HepG2 (cell line): Measurements from ENCODE around the gene TRIM23. TPM values are rescaled to one million over a fixed set of nuclear protein-coding genes. Genes with fewer than 3 reads are reported as not detected.
A peak's percentile ranks its signal among the peaks of the same experiment; 100 is the strongest.

ENCODE experiments used
- FOXC1 ChIP-seq: sonication (generic); formaldehyde crosslinking; IDR thresholded peaks from 2 replicates; pipeline ENCODE4 v1.8.0; 2022; ENCODE audit warnings: mild to moderate bottlenecking, missing genetic modification reagents, borderline replicate concordance
- HOXA5 ChIP-seq: sonication (generic); formaldehyde crosslinking; IDR thresholded peaks from 2 replicates; pipeline ENCODE4 v1.4.0; 2020; ENCODE audit warnings: missing genetic modification reagents
- NR2F1 ChIP-seq, 2 experiments: fragments of 450-650 bp in 1 of 2; formaldehyde crosslinking in 1 of 2; IDR thresholded peaks; 2 replicates each; pipeline versions ENCODE4 v1.5.0 to v1.6.1; 2016 to 2020; ENCODE audit warnings: mild to moderate bottlenecking in 1 of 2, missing compliant biosample characterization in 1 of 2, missing genetic modification reagents in 1 of 2, moderate library complexity in 1 of 2
- TAF15 ChIP-seq: fragments of 200-400 bp; formaldehyde crosslinking; IDR thresholded peaks from one replicate; pipeline ENCODE4 v1.6.1; 2018; ENCODE audit warnings: mild to moderate bottlenecking, low read depth, low read length; ENCODE audit not compliant: poor library complexity, severe bottlenecking
- ZFP36L1 ChIP-seq: sonication (generic); formaldehyde crosslinking; IDR thresholded peaks from 2 replicates; pipeline ENCODE4 v1.8.0; 2022; ENCODE audit warnings: mild to moderate bottlenecking, missing genetic modification reagents, moderate library complexity
- ZKSCAN5 ChIP-seq: sonication (generic); formaldehyde crosslinking; IDR thresholded peaks from 2 replicates; pipeline ENCODE4 v1.5.1; 2020; ENCODE audit warnings: mild to moderate bottlenecking, missing genetic modification reagents
- ZNF563 ChIP-seq: sonication (generic); formaldehyde crosslinking; IDR thresholded peaks from 2 replicates; pipeline ENCODE4 v1.8.0; 2022; ENCODE audit warnings: mild to moderate bottlenecking, moderate library complexity, missing genetic modification reagents
- ZNF781 ChIP-seq: sonication (generic); formaldehyde crosslinking; IDR thresholded peaks from 2 replicates; pipeline ENCODE4 v1.5.1; 2020; ENCODE audit warnings: borderline replicate concordance, mild to moderate bottlenecking, missing genetic modification reagents; ENCODE audit errors: not compliant biosample characterization
- ZZZ3 ChIP-seq: sonication (generic); formaldehyde crosslinking; IDR thresholded peaks from 2 replicates; pipeline ENCODE4 v1.4.0; 2020; ENCODE audit warnings: missing genetic modification reagents, mild to moderate bottlenecking, borderline replicate concordance
- polyA plus RNA-seq, 8 experiments: library from polyadenylated mRNA; depleted of rRNA in 3 of 8; stranded (reverse) in 7 of 8; unstranded in 1 of 8; fragments of >200 nt; fragmentation: Illumina TruSeq in 4 of 8; extraction: Trizol in 4 of 8; gene quantifications; 2 replicates each; pipeline versions ENCODE4 v1.2.1 to v1.2.3, GENCODE V29; 2011 to 2016; ENCODE audit warnings: low read depth in 4 of 8, missing spikeins in 1 of 8, mixed read lengths in 1 of 8; ENCODE audit not compliant: insufficient read depth in 1 of 8
- total RNA-seq, 5 experiments: library from RNA; depleted of rRNA; stranded (reverse); fragments of >200 nt; fragmentation: Illumina TruSeq; extraction: Trizol; gene quantifications; 2 replicates each; pipeline ENCODE4 v1.2.3, GENCODE V29; 2016; ENCODE audit warnings: low read depth in 1 of 5
- TF ChIP-seq, protein P1 (sequence below), 2 experiments: sonication (generic) in 1 of 2; formaldehyde crosslinking in 1 of 2; IDR thresholded peaks; 2 replicates each; pipeline versions ENCODE4 v1.5.1 to v1.6.1; 2011 to 2020; ENCODE audit warnings: borderline replicate concordance in 1 of 2, low read depth in 1 of 2, low read length in 1 of 2, mild to moderate bottlenecking in 1 of 2, missing genetic modification reagents in 1 of 2, moderate library complexity in 1 of 2
- TF ChIP-seq, protein P2 (sequence below): sonication (generic); formaldehyde crosslinking; IDR thresholded peaks from 2 replicates; pipeline ENCODE4 v1.4.0; 2020; ENCODE audit warnings: missing genetic modification reagents; ENCODE audit errors: not compliant biosample characterization
- TF ChIP-seq, protein P3 (sequence below): sonication (generic); formaldehyde crosslinking; IDR thresholded peaks from 2 replicates; pipeline ENCODE4 v1.9.0; 2021; ENCODE audit warnings: missing genetic modification reagents, mild to moderate bottlenecking, borderline replicate concordance
- TF ChIP-seq, protein P4 (sequence below): sonication (generic); formaldehyde crosslinking; IDR thresholded peaks from 2 replicates; pipeline ENCODE4 v1.8.1; 2023; ENCODE audit warnings: mild to moderate bottlenecking, moderate library complexity, missing genetic modification reagents
- TF ChIP-seq, protein P5 (sequence below), 2 experiments: fragments of 450-650 bp in 1 of 2; sonication (generic) in 1 of 2; formaldehyde crosslinking; IDR thresholded peaks; 2 replicates each; pipeline versions ENCODE4 v1.5.0 to v1.8.0; 2020 to 2022; ENCODE audit warnings: mild to moderate bottlenecking in 1 of 2, missing genetic modification reagents in 1 of 2
- TF ChIP-seq, protein P6 (sequence below): sonication (generic); formaldehyde crosslinking; IDR thresholded peaks from 2 replicates; pipeline ENCODE4 v1.8.0; 2022; ENCODE audit warnings: missing genetic modification reagents, mild to moderate bottlenecking, inconsistent platforms, borderline replicate concordance
- TF ChIP-seq, protein P7 (sequence below): IDR thresholded peaks from 2 replicates; pipeline ENCODE4 v1.6.1; 2016

Gene TRIM23
- total and polyA plus RNA-seq, 2 of the 13 experiments (the other 11 are each of a cell fraction or from before 2014, with no cell fraction given), result 4.6 to 11.4 TPM

DNA sequence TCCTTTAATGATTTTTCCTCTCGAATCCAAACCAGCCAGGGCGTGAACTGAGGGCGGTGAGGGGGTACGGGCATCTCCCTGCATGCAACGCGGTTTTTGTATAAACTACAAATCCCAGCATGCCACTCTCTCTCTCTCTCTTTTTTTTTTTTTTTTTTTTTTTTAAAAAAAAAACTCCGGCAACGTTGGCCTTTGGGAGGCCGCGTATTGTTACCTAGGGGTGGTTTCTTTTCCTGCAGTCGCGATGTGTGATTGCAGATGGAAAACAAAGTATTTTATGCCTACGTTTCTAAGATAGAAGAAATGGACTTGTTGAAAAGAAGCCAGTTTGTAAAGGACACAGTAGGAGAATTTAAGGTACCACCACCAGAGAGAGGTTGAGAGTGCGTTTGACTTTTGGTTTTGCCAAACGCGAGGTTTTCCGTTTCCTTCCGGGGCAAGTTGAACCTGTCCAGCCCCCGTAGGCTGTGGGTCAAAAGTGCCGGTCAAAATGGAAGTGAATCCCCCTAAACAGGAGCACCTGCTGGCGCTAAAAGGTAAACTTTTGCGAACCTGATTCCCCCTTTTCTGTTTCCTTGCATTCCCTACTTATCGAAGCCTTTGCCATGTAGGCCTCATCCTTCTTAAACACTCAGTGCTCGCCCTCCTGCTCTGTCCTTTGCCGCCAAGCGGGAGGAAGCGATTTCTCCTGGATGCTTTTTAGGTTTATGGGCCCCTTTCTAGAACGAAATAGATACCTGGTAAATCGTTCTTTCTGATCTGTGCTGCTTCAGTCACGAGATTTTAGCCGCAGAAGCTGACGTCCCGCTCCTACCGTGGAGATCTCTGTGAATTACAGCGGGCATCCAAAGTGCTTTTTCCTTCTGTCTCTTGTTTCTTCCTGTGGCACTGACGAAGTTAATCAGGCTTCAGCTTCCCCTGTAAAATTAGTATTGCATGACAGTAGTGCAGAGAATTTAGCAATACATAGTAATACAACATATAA, 730 bp upstream of the TRIM23 start, which contains the start of the genes SHLD3 and TRAPPC13 (continued):
- TF ChIP-seq ZNF563 (CRISPR knock-in tag) (no peak), ZFP36L1 (CRISPR knock-in tag) (no peak; the same call in 1 of the 2 replicates), ZNF781 (no peak), ZKSCAN5 (no peak), TAF15 (no peak), ZZZ3 (CRISPR knock-in tag) (0 out of 2 replicates have a peak, but pooled peaks have one; percentile 37), NR2F1 (CRISPR knock-in tag; IDR thresholded peaks at IDR 0.05) (no peak), HOXA5 (CRISPR knock-in tag) (no peak), FOXC1 (CRISPR knock-in tag) (no peak; the same call in 1 of the 2 replicates)
- TF ChIP-seq, protein P1, sequence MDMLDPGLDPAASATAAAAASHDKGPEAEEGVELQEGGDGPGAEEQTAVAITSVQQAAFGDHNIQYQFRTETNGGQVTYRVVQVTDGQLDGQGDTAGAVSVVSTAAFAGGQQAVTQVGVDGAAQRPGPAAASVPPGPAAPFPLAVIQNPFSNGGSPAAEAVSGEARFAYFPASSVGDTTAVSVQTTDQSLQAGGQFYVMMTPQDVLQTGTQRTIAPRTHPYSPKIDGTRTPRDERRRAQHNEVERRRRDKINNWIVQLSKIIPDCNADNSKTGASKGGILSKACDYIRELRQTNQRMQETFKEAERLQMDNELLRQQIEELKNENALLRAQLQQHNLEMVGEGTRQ (IDR thresholded peaks at IDR 0.05; ENCODE audit: low read depth, low read length), result no peak
- TF ChIP-seq, protein P1 (CRISPR knock-in tag; IDR thresholded peaks at IDR 0.05; ENCODE audit: borderline replicate concordance), result no peak
- TF ChIP-seq, protein P2, sequence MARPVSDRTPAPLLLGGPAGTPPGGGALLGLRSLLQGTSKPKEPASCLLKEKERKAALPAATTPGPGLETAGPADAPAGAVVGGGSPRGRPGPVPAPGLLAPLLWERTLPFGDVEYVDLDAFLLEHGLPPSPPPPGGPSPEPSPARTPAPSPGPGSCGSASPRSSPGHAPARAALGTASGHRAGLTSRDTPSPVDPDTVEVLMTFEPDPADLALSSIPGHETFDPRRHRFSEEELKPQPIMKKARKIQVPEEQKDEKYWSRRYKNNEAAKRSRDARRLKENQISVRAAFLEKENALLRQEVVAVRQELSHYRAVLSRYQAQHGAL (CRISPR knock-in tag), result no peak
- TF ChIP-seq, protein P3, sequence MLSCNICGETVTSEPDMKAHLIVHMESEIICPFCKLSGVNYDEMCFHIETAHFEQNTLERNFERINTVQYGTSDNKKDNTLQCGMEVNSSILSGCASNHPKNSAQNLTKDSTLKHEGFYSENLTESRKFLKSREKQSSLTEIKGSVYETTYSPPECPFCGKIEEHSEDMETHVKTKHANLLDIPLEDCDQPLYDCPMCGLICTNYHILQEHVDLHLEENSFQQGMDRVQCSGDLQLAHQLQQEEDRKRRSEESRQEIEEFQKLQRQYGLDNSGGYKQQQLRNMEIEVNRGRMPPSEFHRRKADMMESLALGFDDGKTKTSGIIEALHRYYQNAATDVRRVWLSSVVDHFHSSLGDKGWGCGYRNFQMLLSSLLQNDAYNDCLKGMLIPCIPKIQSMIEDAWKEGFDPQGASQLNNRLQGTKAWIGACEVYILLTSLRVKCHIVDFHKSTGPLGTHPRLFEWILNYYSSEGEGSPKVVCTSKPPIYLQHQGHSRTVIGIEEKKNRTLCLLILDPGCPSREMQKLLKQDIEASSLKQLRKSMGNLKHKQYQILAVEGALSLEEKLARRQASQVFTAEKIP, result no peak
- TF ChIP-seq, protein P4, sequence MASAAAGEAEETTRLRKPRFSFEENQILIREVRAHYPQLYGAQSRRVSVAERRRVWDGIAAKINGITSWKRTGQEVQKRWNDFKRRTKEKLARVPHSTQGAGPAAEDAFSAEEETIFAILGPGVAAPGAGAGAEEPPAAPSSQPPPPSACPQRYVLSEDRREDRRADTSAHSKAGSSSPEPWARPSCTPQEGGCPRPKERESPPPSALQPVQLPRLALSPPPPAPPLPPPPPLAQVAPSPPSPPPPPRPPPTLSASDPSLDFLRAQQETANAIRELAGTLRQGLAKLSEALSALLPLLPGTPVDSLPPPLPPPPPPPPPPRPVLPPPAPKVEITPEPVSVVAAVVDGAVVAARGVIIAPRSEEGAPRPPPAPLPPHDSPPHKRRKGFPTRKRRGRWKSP (CRISPR knock-in tag), result no peak
- TF ChIP-seq, protein P5, sequence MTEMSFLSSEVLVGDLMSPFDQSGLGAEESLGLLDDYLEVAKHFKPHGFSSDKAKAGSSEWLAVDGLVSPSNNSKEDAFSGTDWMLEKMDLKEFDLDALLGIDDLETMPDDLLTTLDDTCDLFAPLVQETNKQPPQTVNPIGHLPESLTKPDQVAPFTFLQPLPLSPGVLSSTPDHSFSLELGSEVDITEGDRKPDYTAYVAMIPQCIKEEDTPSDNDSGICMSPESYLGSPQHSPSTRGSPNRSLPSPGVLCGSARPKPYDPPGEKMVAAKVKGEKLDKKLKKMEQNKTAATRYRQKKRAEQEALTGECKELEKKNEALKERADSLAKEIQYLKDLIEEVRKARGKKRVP (CRISPR knock-in tag; IDR thresholded peaks at IDR 0.05), result no peak
- TF ChIP-seq, protein P6, sequence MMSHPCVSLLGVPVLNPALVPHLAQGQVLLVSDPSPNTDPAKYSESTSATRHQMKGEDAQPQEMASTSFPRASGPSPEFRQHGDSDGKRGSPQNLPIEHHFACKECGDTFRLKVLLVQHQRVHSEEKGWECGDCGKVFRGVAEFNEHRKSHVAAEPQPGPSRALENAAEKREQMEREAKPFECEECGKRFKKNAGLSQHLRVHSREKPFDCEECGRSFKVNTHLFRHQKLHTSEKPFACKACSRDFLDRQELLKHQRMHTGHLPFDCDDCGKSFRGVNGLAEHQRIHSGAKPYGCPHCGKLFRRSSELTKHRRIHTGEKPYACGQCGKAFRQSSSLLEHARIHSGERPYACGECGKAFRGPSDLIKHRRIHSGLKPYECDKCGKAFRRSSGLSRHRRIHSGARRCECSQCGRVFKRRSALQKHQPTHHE (CRISPR knock-in tag), result no peak
- TF ChIP-seq, protein P7, sequence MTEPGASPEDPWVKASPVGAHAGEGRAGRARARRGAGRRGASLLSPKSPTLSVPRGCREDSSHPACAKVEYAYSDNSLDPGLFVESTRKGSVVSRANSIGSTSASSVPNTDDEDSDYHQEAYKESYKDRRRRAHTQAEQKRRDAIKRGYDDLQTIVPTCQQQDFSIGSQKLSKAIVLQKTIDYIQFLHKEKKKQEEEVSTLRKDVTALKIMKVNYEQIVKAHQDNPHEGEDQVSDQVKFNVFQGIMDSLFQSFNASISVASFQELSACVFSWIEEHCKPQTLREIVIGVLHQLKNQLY, result no peak
